Spleen (tissue), 7 donors: ENCODE measurements around the gene FAM222B.

ENCODE experiments used
- POLR2AphosphoS5 ChIP-seq, 3 donors: sonication (generic); formaldehyde crosslinking; IDR thresholded peaks; one replicate each; pipeline ENCODE4 v1.5.1; 2017; ENCODE audit warnings: antibody characterized with exemption in 3 of 3
- TF ChIP-seq, protein P1 (sequence below), 11 experiments: fragments of 200-600 bp in 7 of 11; fragments of 450-650 bp in 4 of 11; sonication (generic) in 4 of 11; IDR thresholded peaks in 8 of 11; conservative IDR thresholded peaks in 3 of 11; 1 replicate in 7 of 11; 2 replicates in 4 of 11; pipeline versions ENCODE4 v1.4.0 to v1.8.0; 2016 to 2021; ENCODE audit warnings: antibody characterized with exemption in 11 of 11, inconsistent platforms in 4 of 11, mild to moderate bottlenecking in 1 of 11
- donor health status: DM: no; HTN: no; CAD: no; lungs with moderate emphysema.
- donor health status: DM: no; HTN: no; CAD: no.
- donor health status: DM: no; HTN: no; CAD: no.

DNA sequence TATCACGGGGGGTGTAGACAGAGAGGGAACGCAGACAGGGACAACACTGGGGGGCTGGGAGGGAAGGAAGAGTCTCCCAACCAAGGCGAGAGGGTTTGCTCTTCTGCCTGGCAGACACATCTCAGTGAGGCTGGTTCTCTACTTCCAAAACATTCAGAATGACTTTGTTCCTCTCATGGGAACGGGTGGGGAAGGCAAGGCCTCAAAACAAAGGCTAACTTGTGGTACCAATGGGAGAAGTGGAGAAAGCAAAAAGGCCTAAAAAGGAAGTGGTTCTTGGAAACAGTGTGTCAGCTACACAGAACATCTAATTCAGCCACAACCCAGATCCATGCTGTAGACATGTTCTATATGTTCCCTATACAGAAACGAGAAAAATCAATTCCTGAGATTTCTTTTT, 47.4 kb upstream of the FAM222B start:
- TF ChIP-seq, protein P1, sequence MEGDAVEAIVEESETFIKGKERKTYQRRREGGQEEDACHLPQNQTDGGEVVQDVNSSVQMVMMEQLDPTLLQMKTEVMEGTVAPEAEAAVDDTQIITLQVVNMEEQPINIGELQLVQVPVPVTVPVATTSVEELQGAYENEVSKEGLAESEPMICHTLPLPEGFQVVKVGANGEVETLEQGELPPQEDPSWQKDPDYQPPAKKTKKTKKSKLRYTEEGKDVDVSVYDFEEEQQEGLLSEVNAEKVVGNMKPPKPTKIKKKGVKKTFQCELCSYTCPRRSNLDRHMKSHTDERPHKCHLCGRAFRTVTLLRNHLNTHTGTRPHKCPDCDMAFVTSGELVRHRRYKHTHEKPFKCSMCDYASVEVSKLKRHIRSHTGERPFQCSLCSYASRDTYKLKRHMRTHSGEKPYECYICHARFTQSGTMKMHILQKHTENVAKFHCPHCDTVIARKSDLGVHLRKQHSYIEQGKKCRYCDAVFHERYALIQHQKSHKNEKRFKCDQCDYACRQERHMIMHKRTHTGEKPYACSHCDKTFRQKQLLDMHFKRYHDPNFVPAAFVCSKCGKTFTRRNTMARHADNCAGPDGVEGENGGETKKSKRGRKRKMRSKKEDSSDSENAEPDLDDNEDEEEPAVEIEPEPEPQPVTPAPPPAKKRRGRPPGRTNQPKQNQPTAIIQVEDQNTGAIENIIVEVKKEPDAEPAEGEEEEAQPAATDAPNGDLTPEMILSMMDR (IDR thresholded peaks at IDR 0.05 in 8 of 11, conservative IDR thresholded peaks at IDR 0.05 in 3 of 11) = no peak
- TF ChIP-seq POLR2AphosphoS5 (IDR thresholded peaks at IDR 0.05) = no peak
